Transverse colon (tissue), 4 donors: ENCODE results near the gene TPP2. TPM values are rescaled to one million over a fixed set of nuclear protein-coding genes. Genes with fewer than 3 reads are reported as not detected.

Experiments
- DNase-seq: peaks from one replicate; pipeline ENCODE4 v3.0.0-alpha.2; 2019
- H3K27ac ChIP-seq, 4 donors: fragments of 200-600 bp; sonication (generic); 2 replicates each; pipeline ENCODE4 v1.5.1; 2016 to 2018; ENCODE audit warnings: inconsistent platforms in 4 of 4
- H3K27me3 ChIP-seq: fragments of 200-600 bp; sonication (generic); 2 replicates; pipeline ENCODE4 v1.5.1; 2017; ENCODE audit warnings: inconsistent platforms
- H3K36me3 ChIP-seq, 4 donors: fragments of 200-600 bp; sonication (generic); 2 replicates each; pipeline ENCODE4 v1.5.1; 2017 to 2019; ENCODE audit warnings: inconsistent platforms in 4 of 4
- H3K4me1 ChIP-seq, 4 donors: fragments of 200-600 bp; sonication (generic); 2 replicates each; pipeline ENCODE4 v1.5.1; 2017 to 2020; ENCODE audit warnings: inconsistent platforms in 4 of 4
- H3K4me3 ChIP-seq, 4 donors: fragments of 200-600 bp; sonication (generic); 1 replicate in 1 of 4; 2 replicates in 3 of 4; pipeline versions ENCODE4 v1.5.1 to v1.6.1; 2017 to 2019; ENCODE audit warnings: inconsistent platforms in 4 of 4
- H3K9me3 ChIP-seq, 2 donors: fragments of 200-600 bp; sonication (generic); 2 replicates each; pipeline ENCODE4 v1.5.1; 2017 to 2019; ENCODE audit warnings: inconsistent platforms in 2 of 2
- CTCF ChIP-seq, 5 experiments: fragments of 200-600 bp in 3 of 5; fragments of 450-650 bp in 2 of 5; sonication (generic) in 3 of 5; IDR thresholded peaks; 1 replicate in 2 of 5; 2 replicates in 3 of 5; pipeline ENCODE4 v1.5.1; 2016 to 2017; ENCODE audit warnings: antibody characterized with exemption in 5 of 5, inconsistent platforms in 3 of 5, mild to moderate bottlenecking in 2 of 5, moderate library complexity in 1 of 5
- EP300 ChIP-seq: sonication (generic); formaldehyde crosslinking; IDR thresholded peaks from one replicate; pipeline ENCODE4 v1.6.1; 2017; ENCODE audit warnings: antibody characterized with exemption, low read depth
- POLR2A ChIP-seq: fragments of 450-650 bp; IDR thresholded peaks from one replicate; pipeline ENCODE4 v1.6.1; 2016; ENCODE audit warnings: antibody characterized with exemption, mild to moderate bottlenecking, moderate library complexity
- POLR2AphosphoS5 ChIP-seq, 3 donors: sonication (generic); formaldehyde crosslinking; IDR thresholded peaks; one replicate each; pipeline ENCODE4 v1.6.1; 2016; ENCODE audit warnings: antibody characterized with exemption in 3 of 3
- WGBS, 2 donors: methylation state at CpG; one replicate each; pipeline ENCODE4 v1.1.5; 2018; ENCODE audit warnings: low coverage in 1 of 2; 5-methylcytosine and 5-hydroxymethylcytosine counted together
- in situ Hi-C, 4 donors: fragments of 200-750 bp; cut with MboI; loops; one replicate each; pipeline versions ENCODE4 v1.15.0 to v1.15.1; 2017; ENCODE audit warnings: low sequenced_read_pairs in 3 of 4, low pct_ligation_motif_present in 1 of 4, low pct_unique_long_range_greater_than_20kb in 1 of 4
- intact Hi-C: fragments of 100-400 bp; cut with DNase I; formaldehyde crosslinking; loops from one replicate; pipeline ENCODE4 v1.15.1; 2023; ENCODE audit warnings: low total_unique reads
- total RNA-seq, 4 donors: library from RNA; depleted of rRNA; stranded (reverse); fragments of >200 nt; gene quantifications; one replicate each; pipeline ENCODE4 v1.1.0, GENCODE V29; 2016

TPP2 gene
- total RNA-seq, 4 donors from 2014 or later = 19.1 to 47.8 (median 30.3) TPM

DNA sequence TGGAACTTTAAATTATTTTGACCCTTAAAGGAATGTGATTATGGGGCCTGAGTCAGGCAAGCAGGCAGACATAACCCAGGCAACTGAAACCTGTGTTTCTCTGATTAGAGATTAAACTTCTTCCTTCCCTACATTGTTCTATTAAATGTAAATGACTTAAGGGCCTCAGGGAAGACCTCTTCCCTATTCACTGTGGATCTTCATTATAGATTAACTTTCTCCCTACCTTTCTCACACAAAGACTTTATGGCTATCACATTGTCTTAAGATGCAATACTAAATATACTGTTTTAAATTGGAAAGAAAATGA is 106.9 kb downstream of the TPP2 start:
- Histone ChIP-seq H3K27me3 (no peaks in the 10 kb centered on the region), H3K9me3 (peaks cover 0 to under 1% of the 10 kb centered on the region in 2 donors), H3K4me3 (no peak overlapping the region), H3K36me3 (no peaks in the 10 kb centered on the region), H3K27ac (no peak overlapping the region), H3K4me1 (no peaks in the 10 kb centered on the region)
- in situ Hi-C loops = no loop called here
- no peak for DNase-seq
- intact Hi-C loops = no loop called here
- TF ChIP-seq CTCF (IDR thresholded peaks at IDR 0.05) (no peak), POLR2AphosphoS5 (IDR thresholded peaks at IDR 0.05) (no peak), EP300 (no peak), POLR2A (no peak)

GRCh38 chr13:102704238-102705058 is 107.7 kb downstream of the TPP2 start:
- TF ChIP-seq EP300 (no peak), POLR2AphosphoS5 (IDR thresholded peaks at IDR 0.05) (no peak), POLR2A (no peak), CTCF (IDR thresholded peaks at IDR 0.05) (no peak)
- Histone ChIP-seq H3K27ac (no peak overlapping the region), H3K9me3 (no peaks in the 10 kb centered on the region), H3K27me3 (no peaks in the 10 kb centered on the region), H3K36me3 (no peaks in the 10 kb centered on the region), H3K4me3 (no peak overlapping the region), H3K4me1 (no peaks in the 10 kb centered on the region)
- in situ Hi-C loops (no loop called here), intact Hi-C loops (no loop called here)
- WGBS, 2 donors = 79 to 90% methylated on average over 6 of the region's 6 CpGs
- no peak for DNase-seq

DNA sequence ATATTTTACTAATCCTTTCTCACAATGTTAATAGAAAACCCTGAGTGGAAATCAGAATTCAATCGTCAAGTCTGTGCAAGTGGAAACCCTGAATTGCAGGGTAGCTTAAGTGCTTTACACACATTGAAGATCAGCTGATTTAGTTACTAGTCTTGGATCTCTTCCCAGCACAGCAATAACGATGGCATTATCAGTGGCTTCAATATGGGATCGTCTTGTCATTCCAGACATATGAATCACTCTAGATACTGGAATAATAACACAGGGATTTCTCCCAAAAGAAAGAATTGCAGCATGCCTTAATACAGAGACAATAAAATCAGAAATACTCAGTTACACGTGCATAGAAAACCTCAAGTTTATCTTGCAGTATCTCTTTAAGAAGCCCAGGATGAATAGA is 110.7 kb downstream of the TPP2 start:
- no peak for TF ChIP-seq POLR2A
- no peak for TF ChIP-seq CTCF (IDR thresholded peaks at IDR 0.05)
- TF ChIP-seq EP300 = no peak
- no peaks in the 10 kb centered on the region for H3K27me3 ChIP-seq
- in situ Hi-C loops = no loop called here
- no peaks in the 10 kb centered on the region for H3K4me1 ChIP-seq
- H3K9me3 ChIP-seq = no peaks in the 10 kb centered on the region
- intact Hi-C loops = no loop called here
- no peak overlapping the region for H3K27ac ChIP-seq
- 29 to 30% methylated on average over 1 to 4 of the region's 4 CpGs for WGBS, 2 donors
- H3K4me3 ChIP-seq = no peak overlapping the region
- no peaks in the 10 kb centered on the region for H3K36me3 ChIP-seq
- no peak for DNase-seq

DNA sequence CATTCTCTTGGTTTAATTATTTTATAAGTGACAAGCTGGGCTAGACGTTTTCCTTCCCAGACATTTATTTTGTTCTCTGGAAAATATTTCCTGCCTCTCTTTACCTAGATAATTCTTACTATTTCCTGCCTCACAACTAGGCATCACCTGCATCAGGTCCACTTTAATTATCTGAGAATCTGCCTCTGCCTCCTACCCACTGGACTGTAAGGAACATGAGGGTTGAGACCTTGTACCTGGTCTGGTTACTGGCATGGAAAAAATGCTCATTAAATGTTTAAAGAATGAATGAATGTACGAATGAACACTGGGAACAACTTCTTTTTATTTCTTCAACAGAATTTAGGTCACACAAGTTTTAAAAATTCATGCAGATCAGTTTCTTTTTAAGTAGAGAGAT is 111.4 kb downstream of the TPP2 start:
- no peak for TF ChIP-seq CTCF (IDR thresholded peaks at IDR 0.05)
- TF ChIP-seq EP300 = no peak
- no peak for TF ChIP-seq POLR2A
- no peak for TF ChIP-seq POLR2AphosphoS5 (IDR thresholded peaks at IDR 0.05)
- no peaks in the 10 kb centered on the region for H3K27me3 ChIP-seq
- in situ Hi-C loops (no loop called here), intact Hi-C loops (no loop called here)
- no peak overlapping the region for H3K4me3 ChIP-seq
- H3K9me3 ChIP-seq = no peaks in the 10 kb centered on the region
- 43 to 44% methylated on average over 2 of the region's 2 CpGs for WGBS, 2 donors
- no peaks in the 10 kb centered on the region for H3K4me1 ChIP-seq
- no peak for DNase-seq
- H3K27ac ChIP-seq = no peak overlapping the region
- H3K36me3 ChIP-seq = no peaks in the 10 kb centered on the region
